ENCODE results near the gene TCTN2.

TCTN2 gene

GRCh38 chr12:123690191-123690840 is 19.4 kb downstream of the TCTN2 start:
- DNase-seq = no peak

GRCh38 chr12:123696207-123696606 is 25.3 kb downstream of the TCTN2 start:
- no peak for DNase-seq

GRCh38 chr12:123696646-123697045 is 25.7 kb downstream of the TCTN2 start:
- DNase-seq = no peak

- peak; percentile 16 to 34 for DNase-seq
Observed at GRCh38 chr12:123705935-123706334, 35.0 kb downstream of the TCTN2 start.

GRCh38 chr12:123707466-123707865 is 36.6 kb downstream of the TCTN2 start:
- DNase-seq = no peak

GRCh38 chr12:123712780-123713319 is 41.9 kb downstream of the TCTN2 start:
- no peak for DNase-seq

GRCh38 chr12:123713398-123713797 is 42.5 kb downstream of the TCTN2 start:
- DNase-seq = no peak

GRCh38 chr12:123713823-123714585 is 43.1 kb downstream of the TCTN2 start:
- DNase-seq = no peak

- DNase-seq = no peak
Observed at GRCh38 chr12:123715195-123715594, 44.3 kb downstream of the TCTN2 start.

- DNase-seq = no peak
Observed at GRCh38 chr12:123717350-123717749, 46.4 kb downstream of the TCTN2 start.

- no peak for DNase-seq
Observed at GRCh38 chr12:123720141-123720814, 49.4 kb downstream of the TCTN2 start.

GRCh38 chr12:123721245-123721644 is 50.3 kb downstream of the TCTN2 start:
- no peak for DNase-seq

GRCh38 chr12:123723011-123723410 is 52.1 kb downstream of the TCTN2 start:
- no peak for DNase-seq

- DNase-seq = no peak
Observed at GRCh38 chr12:123723765-123724164, 52.9 kb downstream of the TCTN2 start.

GRCh38 chr12:123726244-123726643 is 55.3 kb downstream of the TCTN2 start:
- no peak for DNase-seq

- no peak for DNase-seq
Observed at GRCh38 chr12:123726962-123727361, 56.0 kb downstream of the TCTN2 start.

GRCh38 chr12:123727878-123728277 is 57.0 kb downstream of the TCTN2 start:
- DNase-seq = no peak

- no peak for DNase-seq
Observed at GRCh38 chr12:123731596-123731995, 60.7 kb downstream of the TCTN2 start.

GRCh38 chr12:123732251-123732650 is 61.3 kb downstream of the TCTN2 start:
- no peak for DNase-seq

- DNase-seq = no peak
Observed at GRCh38 chr12:123733229-123733628, 62.3 kb downstream of the TCTN2 start.

- DNase-seq = no peak
Observed at GRCh38 chr12:123734268-123734667, 63.4 kb downstream of the TCTN2 start.

GRCh38 chr12:123741937-123742572 is 71.1 kb downstream of the TCTN2 start:
- no peak for DNase-seq

- no peak for DNase-seq
Observed at GRCh38 chr12:123743002-123743401, 72.1 kb downstream of the TCTN2 start.
